SK-N-SH (cell line): ENCODE measurements around the gene TBKBP1. TPM values are rescaled to one million over a fixed set of nuclear protein-coding genes. Genes with fewer than 3 reads are reported as not detected.

ENCODE experiments used
- CTCF ChIA-PET: fragments of 300-600, 350-600 bp; formaldehyde crosslinking; extraction: SDS; loops from one replicate; lab custom pipeline; 2021; lab: Yijun Ruan, JAX
- POLR2A ChIA-PET: fragments of 350-600 bp; sonication (Branson Sonifier 250); formaldehyde crosslinking; extraction: SDS; loops from one replicate; lab custom pipeline; 2020; ENCODE audit warnings: antibody characterized with exemption, inconsistent platforms; lab: Yijun Ruan, JAX
- DNase-seq: peaks from one replicate; pipeline ENCODE4 v3.0.0; 2012
- H2AFZ ChIP-seq: fragments of 200-600 bp; sonication (generic); 2 replicates; pipeline ENCODE4 v1.8.1; 2016; ENCODE audit warnings: antibody characterized with exemption, mild to moderate bottlenecking, low read depth
- H3F3A ChIP-seq: fragments of 200-600 bp; sonication (generic); replicated peaks from 2 replicates; pipeline ENCODE3; 2016; ENCODE audit warnings: antibody characterized with exemption, mild to moderate bottlenecking; ENCODE audit not compliant: insufficient read depth
- H3K27ac ChIP-seq, 2 experiments: fragments of 200-500 bp in 1 of 2; fragments of 200-600 bp in 1 of 2; sonication (Bioruptor generic) in 1 of 2; sonication (generic), shearing (Covaris generic) in 1 of 2; 2 replicates each; pipeline versions ENCODE4 v1.5.1 to v1.6.1; 2014 to 2016; ENCODE audit warnings: low read depth in 2 of 2, inconsistent platforms in 1 of 2, low read length in 1 of 2, mild to moderate bottlenecking in 1 of 2, mixed read lengths in 1 of 2
- H3K27me3 ChIP-seq: fragments of 200-600 bp; sonication (generic), shearing (Covaris generic); 2 replicates; pipeline ENCODE4 v1.6.1; 2016; ENCODE audit warnings: mixed run types; ENCODE audit not compliant: insufficient read depth
- H3K36me3 ChIP-seq, 2 experiments: fragments of 200-500 bp in 1 of 2; fragments of 200-600 bp in 1 of 2; sonication (Bioruptor generic) in 1 of 2; sonication (generic) in 1 of 2; replicated peaks in 1 of 2; 2 replicates each; pipeline versions ENCODE3 to v1.5.1; 2014 to 2016; ENCODE audit warnings: low read length in 1 of 2, mild to moderate bottlenecking in 1 of 2; ENCODE audit not compliant: insufficient read depth in 2 of 2, control insufficient read depth in 1 of 2
- H3K4me1 ChIP-seq, 2 experiments: fragments of 200-500 bp in 1 of 2; fragments of 200-600 bp in 1 of 2; sonication (Bioruptor generic) in 1 of 2; sonication (generic), shearing (Covaris generic) in 1 of 2; 2 replicates each; pipeline versions ENCODE4 v1.5.1 to v1.6.1; 2014 to 2016; ENCODE audit warnings: low read depth in 1 of 2, low read length in 1 of 2, mixed run types in 1 of 2; ENCODE audit not compliant: insufficient read depth in 2 of 2, control insufficient read depth in 1 of 2
- H3K4me2 ChIP-seq: fragments of 200-600 bp; sonication (generic), shearing (Covaris generic); 2 replicates; pipeline ENCODE4 v1.6.1; 2017; ENCODE audit warnings: mixed run types
- H3K4me3 ChIP-seq, 2 experiments: fragments of 200-500 bp in 1 of 2; fragments of 200-600 bp in 1 of 2; sonication (Bioruptor generic) in 1 of 2; sonication (generic), shearing (Covaris generic) in 1 of 2; 2 replicates each; pipeline versions ENCODE4 v1.5.1 to v1.8.1; 2014 to 2016; ENCODE audit warnings: low read depth in 2 of 2, inconsistent platforms in 1 of 2, low read length in 1 of 2, mild to moderate bottlenecking in 1 of 2, mixed read lengths in 1 of 2, moderate library complexity in 1 of 2
- H3K79me2 ChIP-seq: fragments of 200-600 bp; sonication (generic); 2 replicates; pipeline ENCODE4 v1.8.1; 2017; ENCODE audit warnings: mild to moderate bottlenecking; ENCODE audit not compliant: insufficient read depth
- H3K9ac ChIP-seq: fragments of 200-600 bp; sonication (generic); 2 replicates; pipeline ENCODE4 v1.6.1; 2017; ENCODE audit warnings: mixed run types
- H3K9me2 ChIP-seq: fragments of 200-600 bp; sonication (generic); 2 replicates; pipeline ENCODE4 v1.6.1; 2017; ENCODE audit warnings: mixed run types
- H3K9me3 ChIP-seq: fragments of 200-600 bp; sonication (generic); 2 replicates; pipeline ENCODE4 v1.6.1; 2017; ENCODE audit warnings: mixed run types, mild to moderate bottlenecking, moderate library complexity
- H4K20me1 ChIP-seq: fragments of 200-600 bp; sonication (generic); 2 replicates; pipeline ENCODE4 v1.6.1; 2017; ENCODE audit warnings: mild to moderate bottlenecking, mixed run types; ENCODE audit not compliant: insufficient read depth
- CHD2 ChIP-seq: fragments of 150-350 bp; IDR thresholded peaks from 2 replicates; pipeline ENCODE4 v1.6.1; 2018; ENCODE audit warnings: low read length; ENCODE audit not compliant: partially characterized antibody
- FOSL2 ChIP-seq: IDR thresholded peaks from 2 replicates; pipeline ENCODE4 v1.4.0; 2012; ENCODE audit warnings: low read depth, mild to moderate bottlenecking, moderate library complexity, borderline replicate concordance
- FOXJ3 ChIP-seq: sonication (generic); formaldehyde crosslinking; IDR thresholded peaks from 2 replicates; pipeline ENCODE4 v1.5.1; 2020; ENCODE audit warnings: mild to moderate bottlenecking, missing genetic modification reagents
- FOXM1 ChIP-seq: IDR thresholded peaks from 2 replicates; pipeline ENCODE4 v1.4.0; 2012; ENCODE audit warnings: low read depth, mild to moderate bottlenecking
- GABPA ChIP-seq: IDR thresholded peaks from 2 replicates; pipeline ENCODE4 v1.4.0; 2012; ENCODE audit warnings: low read depth, mild to moderate bottlenecking
- NRF1 ChIP-seq: IDR thresholded peaks from 2 replicates; pipeline ENCODE4 v1.6.1; 2012; ENCODE audit warnings: low read depth, mild to moderate bottlenecking, low read length
- RAD21 ChIP-seq: IDR thresholded peaks from 2 replicates; pipeline ENCODE4 v1.6.1; 2012; ENCODE audit warnings: mild to moderate bottlenecking, low read length
- SMC3 ChIP-seq: IDR thresholded peaks from 2 replicates; pipeline ENCODE4 v1.6.1; 2012; ENCODE audit warnings: low read depth, low read length, improper control_type of control experiment
- TEAD4 ChIP-seq: IDR thresholded peaks from 2 replicates; pipeline ENCODE4 v1.4.0; 2012; ENCODE audit warnings: mild to moderate bottlenecking, borderline replicate concordance; ENCODE audit not compliant: insufficient read depth
- USF2 ChIP-seq: fragments of 150-350 bp; IDR thresholded peaks from 2 replicates; pipeline ENCODE4 v1.6.1; 2017; ENCODE audit warnings: antibody characterized with exemption, low read length, low read depth, borderline replicate concordance
- ZBTB33 ChIP-seq: IDR thresholded peaks from 2 replicates; pipeline ENCODE4 v1.4.0; 2012; ENCODE audit warnings: low read depth, borderline replicate concordance
- WGBS: methylation state at CpG from one replicate; pipeline ENCODE4 v1.1.6; 2017; ENCODE audit warnings: low lambda C conversion rate; 5-methylcytosine and 5-hydroxymethylcytosine counted together
- polyA plus RNA-seq, 3 experiments: library from polyadenylated mRNA; depleted of rRNA; stranded (reverse); fragments of >200 nt; gene quantifications; 2 replicates each; pipeline ENCODE4 v1.2.3, GENCODE V29; 2012

Gene TBKBP1
- polyA plus RNA-seq, 1 of the 3 experiments (the other 2 are of a cell fraction), result 14.4 TPM

- DNase-seq, result no peak
- TF ChIP-seq FOSL2 (no peak), FOXJ3 (CRISPR knock-in tag) (no peak), GABPA (no peak), CHD2 (no peak), USF2 (no peak), FOXM1 (no peak), SMC3 (no peak), NRF1 (no peak), TEAD4 (no peak), RAD21 (no peak), ZBTB33 (no peak)
- TF ChIP-seq, all 33 proteins: peak for 0
- Histone ChIP-seq H3K9me3 (no peaks in the 10 kb centered on the region), H3K4me3 (no peak overlapping the region), H3F3A (no peaks in the 10 kb centered on the region), H3K4me1 (peaks cover 0 to 4% of the 10 kb centered on the region in 2 experiments; a peak in 2 of 4 replicates), H3K27ac (no peak overlapping the region), H4K20me1 (peaks cover 6% of the 10 kb centered on the region; the same call in 1 of the 2 replicates), H3K9ac (no peak overlapping the region), H3K79me2 (no peaks in the 10 kb centered on the region), H2AFZ (no peak overlapping the region), H3K4me2 (no peak overlapping the region), H3K36me3 (peaks cover 4 to 25% of the 10 kb centered on the region in 2 experiments), H3K9me2 (no peaks in the 10 kb centered on the region), H3K27me3 (no peaks in the 10 kb centered on the region)
- 80% methylated on average over 12 of the region's 12 CpGs for WGBS
- POLR2A ChIA-PET, result interaction anchor here (0.9 kb wide), 1 partner anchor 12 kb away, joined by 3 read pairs; the partner anchor contains the start of gene TBKBP1
- CTCF ChIA-PET, result interaction anchor here (0.9 to 14.7 kb wide), 9 partner anchors 7 to 273 kb away, joined by 3 to 195 read pairs (median 4); partner anchors contain the start of genes TBKBP1 and TBX21
Observed at GRCh38 chr17:47705536-47706530, 11.9 kb downstream of the TBKBP1 start.
